ENCODE data around the gene KCNK17. TPM values are rescaled to one million over a fixed set of nuclear protein-coding genes. Genes with fewer than 3 reads are reported as not detected.

Gene KCNK17
- total RNA-seq, 1 experiment from 2014 or later = not detected

- H3K27ac Mint-ChIP-seq (ENCODE audit: unreplicated experiment) = no peak overlapping the region
- H3K4me3 Mint-ChIP-seq (ENCODE audit: low read depth, unreplicated experiment) = no peak overlapping the region
- DNase-seq = no peak
- no peaks in the 10 kb centered on the region for H3K27me3 Mint-ChIP-seq (ENCODE audit: unreplicated experiment)
- intact Hi-C loops (cut with micrococcal nuclease; ENCODE audit: unreplicated experiment) = no loop called here
- CTCF ChIA-PET = no interaction called here
- no peak for TF ChIP-seq CTCF (IDR thresholded peaks at IDR 0.05; ENCODE audit: unreplicated experiment)
- no peaks in the 10 kb centered on the region for H3K36me3 Mint-ChIP-seq (ENCODE audit: insufficient read depth, unreplicated experiment)
- H3K4me1 Mint-ChIP-seq (ENCODE audit: low read depth, unreplicated experiment) = peaks cover 9% of the 10 kb centered on the region
- BruUV-seq (replicated peaks) = no TSS peak
- H3K9me3 Mint-ChIP-seq (ENCODE audit: low read depth, unreplicated experiment) = no peaks in the 10 kb centered on the region
Observed at GRCh38 chr6:39266782-39267355, 47.4 kb downstream of the KCNK17 start.

- CTCF ChIA-PET = no interaction called here
- no peak for TF ChIP-seq CTCF (IDR thresholded peaks at IDR 0.05; ENCODE audit: unreplicated experiment)
- BruUV-seq (replicated peaks) = no TSS peak
- peaks cover 4% of the 10 kb centered on the region for H3K27me3 Mint-ChIP-seq (ENCODE audit: unreplicated experiment)
- peaks cover 9% of the 10 kb centered on the region for H3K4me1 Mint-ChIP-seq (ENCODE audit: low read depth, unreplicated experiment)
- DNase-seq = no peak
- intact Hi-C loops (cut with micrococcal nuclease; ENCODE audit: unreplicated experiment) = no loop called here
- H3K27ac Mint-ChIP-seq (ENCODE audit: unreplicated experiment) = no peak overlapping the region
- no peak overlapping the region for H3K4me3 Mint-ChIP-seq (ENCODE audit: low read depth, unreplicated experiment)
- no peaks in the 10 kb centered on the region for H3K9me3 Mint-ChIP-seq (ENCODE audit: low read depth, unreplicated experiment)
- H3K36me3 Mint-ChIP-seq (ENCODE audit: insufficient read depth, unreplicated experiment) = no peaks in the 10 kb centered on the region
Observed at GRCh38 chr6:39266375-39266774, 47.8 kb downstream of the KCNK17 start.

- Mint-ChIP-seq H3K9me3 (ENCODE audit: low read depth, unreplicated experiment) (no peaks in the 10 kb centered on the region), H3K36me3 (ENCODE audit: insufficient read depth, unreplicated experiment) (no peaks in the 10 kb centered on the region), H3K27ac (ENCODE audit: unreplicated experiment) (no peak overlapping the region), H3K4me3 (ENCODE audit: low read depth, unreplicated experiment) (no peak overlapping the region), H3K27me3 (ENCODE audit: unreplicated experiment) (peaks cover 28% of the 10 kb centered on the region), H3K4me1 (ENCODE audit: low read depth, unreplicated experiment) (no peaks in the 10 kb centered on the region)
- TF ChIP-seq CTCF (IDR thresholded peaks at IDR 0.05; ENCODE audit: unreplicated experiment) = no peak
- CTCF ChIA-PET = interaction anchor here (0.6 kb wide), 1 partner anchor 10 kb away, joined by 3 read pairs; no protein-coding TSS in a partner anchor
- no peak for DNase-seq
- BruUV-seq (replicated peaks) = no TSS peak
- intact Hi-C loops (cut with micrococcal nuclease; ENCODE audit: unreplicated experiment) = no loop called here
Observed at GRCh38 chr6:39263303-39264037, 50.7 kb downstream of the KCNK17 start.

GRCh38 chr6:39261751-39262150 is 52.5 kb downstream of the KCNK17 start:
- BruUV-seq (replicated peaks) = no TSS peak
- Mint-ChIP-seq H3K27me3 (ENCODE audit: unreplicated experiment) (peaks cover 28% of the 10 kb centered on the region), H3K4me3 (ENCODE audit: low read depth, unreplicated experiment) (no peak overlapping the region), H3K4me1 (ENCODE audit: low read depth, unreplicated experiment) (no peaks in the 10 kb centered on the region), H3K9me3 (ENCODE audit: low read depth, unreplicated experiment) (no peaks in the 10 kb centered on the region), H3K36me3 (ENCODE audit: insufficient read depth, unreplicated experiment) (no peaks in the 10 kb centered on the region), H3K27ac (ENCODE audit: unreplicated experiment) (no peak overlapping the region)
- no peak for TF ChIP-seq CTCF (IDR thresholded peaks at IDR 0.05; ENCODE audit: unreplicated experiment)
- CTCF ChIA-PET = no interaction called here
- intact Hi-C loops (cut with micrococcal nuclease; ENCODE audit: unreplicated experiment) = no loop called here
- no peak for DNase-seq
